Coronary artery (tissue), 2 donors: ENCODE measurements around the gene MARF1.

Source experiments
- DNase-seq: peaks from one replicate; pipeline ENCODE4 v3.0.0-alpha.2; 2017; ENCODE audit warnings: low spot score
- H3K27ac ChIP-seq, 2 donors: fragments of 200-600 bp; sonication (generic); one replicate each; pipeline ENCODE4 v1.5.1; 2016 to 2019
- H3K4me3 ChIP-seq: fragments of 200-600 bp; sonication (generic); 2 replicates; pipeline ENCODE4 v1.5.1; 2016; ENCODE audit warnings: mild to moderate bottlenecking, moderate library complexity
- CTCF ChIP-seq: fragments of 200-600 bp; sonication (generic); IDR thresholded peaks from one replicate; pipeline ENCODE4 v1.5.1; 2019; ENCODE audit warnings: antibody characterized with exemption

The MARF1 gene

GRCh38 chr16:15644267-15644961, 1.5 kb upstream of the MARF1 start:
- TF ChIP-seq CTCF = no peak
- Histone ChIP-seq H3K4me3 (peak overlapping the region; percentile 95), H3K27ac (peak overlapping the region; percentile 55 to 99)
- DNase-seq = no peak

GRCh38 chr16:15643946-15644250, 944 bp upstream of the MARF1 start:
- peak overlapping the region; percentile 94 to 99 for H3K27ac ChIP-seq
- peak overlapping the region; percentile 95 for H3K4me3 ChIP-seq
- no peak for TF ChIP-seq CTCF
- no peak for DNase-seq

GRCh38 chr16:15642557-15643047, 352 bp downstream of the MARF1 start:
- DNase-seq = no peak
- peak overlapping the region; percentile 95 for H3K4me3 ChIP-seq
- TF ChIP-seq CTCF = no peak
- H3K27ac ChIP-seq = peak overlapping the region; percentile 94 to 99

- no peak for DNase-seq
- Histone ChIP-seq H3K4me3 (peak overlapping the region; percentile 95), H3K27ac (peak overlapping the region; percentile 94 to 99)
- TF ChIP-seq CTCF = no peak
These were observed 999 bp downstream of the MARF1 start for GRCh38 chr16:15641753-15642556.

GRCh38 chr16:15640966-15641365, 2.0 kb downstream of the MARF1 start:
- no peak for DNase-seq
- Histone ChIP-seq H3K27ac (no peak overlapping the region), H3K4me3 (no peak overlapping the region)
- no peak for TF ChIP-seq CTCF

- Histone ChIP-seq H3K27ac (no peak overlapping the region), H3K4me3 (no peak overlapping the region)
- TF ChIP-seq CTCF = no peak
- no peak for DNase-seq
These were observed 3.8 kb downstream of the MARF1 start for GRCh38 chr16:15639061-15639568.
